Ramos (cell line): ENCODE results near the gene TRDN.

ENCODE experiments used
- in situ Hi-C: fragments of 300-500 bp; cut with MboI; formaldehyde crosslinking; loops from one replicate; pipeline ENCODE4 v1.14.3; 2022; ENCODE audit warnings: low sequenced_read_pairs; ENCODE audit not compliant: unreplicated experiment

TRDN gene

DNA sequence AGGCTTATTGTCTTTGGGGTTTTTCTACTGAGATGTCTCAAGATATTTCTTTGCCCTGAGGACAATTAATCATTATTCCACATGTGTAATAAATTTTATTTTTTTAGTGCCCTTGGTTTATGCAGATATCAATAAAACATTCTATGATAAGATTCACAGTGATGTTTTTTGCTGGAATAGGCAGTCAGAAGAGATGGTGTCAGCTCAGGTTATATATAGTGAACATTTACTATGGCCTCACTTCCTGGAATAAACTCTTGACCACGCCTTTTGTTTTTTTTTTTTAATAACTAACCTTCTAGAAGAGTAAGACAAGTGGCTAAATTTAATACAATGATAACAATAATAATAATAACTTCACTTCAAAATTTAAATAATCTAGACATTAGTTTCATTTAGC lies 209.7 kb downstream of the TRDN start:
- in situ Hi-C loops: no loop called here

- in situ Hi-C loops: no loop called here
Measured at GRCh38 chr6:123423130-123423529, 213.6 kb downstream of the TRDN start.

- in situ Hi-C loops: no loop called here
Measured at GRCh38 chr6:123420512-123420911, 216.2 kb downstream of the TRDN start.

DNA sequence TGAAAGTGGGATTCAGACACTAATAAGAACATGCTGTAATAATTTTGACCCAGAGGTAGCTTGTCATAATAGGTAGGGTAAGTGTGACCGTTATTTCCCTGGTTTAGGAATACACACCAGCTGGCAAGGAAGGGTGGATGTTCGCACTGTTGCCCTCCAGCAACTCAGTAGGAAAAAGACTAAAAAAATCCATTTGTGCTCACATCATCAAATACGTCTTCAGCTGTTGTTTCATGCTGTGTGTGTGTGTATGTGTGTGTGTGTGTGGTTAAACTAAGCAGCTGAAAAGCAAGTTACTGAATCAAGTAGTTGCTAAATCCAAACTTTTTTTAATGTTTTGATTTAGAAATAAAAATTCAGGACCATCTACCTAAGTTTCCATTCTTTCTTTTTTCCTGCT lies 218.7 kb downstream of the TRDN start:
- in situ Hi-C loops: no loop called here

- in situ Hi-C loops: no loop called here
Measured at GRCh38 chr6:123417535-123417934, 219.2 kb downstream of the TRDN start.

DNA sequence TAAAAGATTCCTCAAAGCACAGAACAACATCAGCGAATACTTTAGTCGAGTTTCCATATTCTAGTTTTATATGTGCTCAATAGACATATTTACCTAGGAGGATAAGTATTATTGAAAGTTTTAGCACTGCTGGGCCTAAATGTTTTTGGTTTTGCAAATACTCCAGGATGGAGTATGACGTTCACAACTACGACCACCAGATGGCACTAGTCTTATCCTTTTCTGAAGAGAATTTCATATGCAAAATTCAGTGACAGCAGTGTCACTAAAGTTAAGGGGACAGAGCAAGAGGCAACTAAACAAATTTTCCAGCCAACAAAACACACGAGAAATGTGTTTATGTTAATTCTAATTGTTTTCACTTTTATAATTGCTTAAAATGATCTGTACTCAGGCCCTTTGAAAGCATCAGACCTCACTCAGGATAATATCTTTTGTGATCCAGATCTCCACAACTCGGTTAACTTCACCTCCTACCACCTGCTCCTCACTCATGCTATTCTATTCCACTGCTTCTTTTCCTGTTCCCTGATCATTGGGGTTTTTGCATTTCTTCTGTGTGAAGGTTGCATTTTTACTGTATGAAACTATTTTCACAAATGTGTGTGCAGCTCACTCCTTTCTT lies 220.8 kb downstream of the TRDN start:
- in situ Hi-C loops: no loop called here

DNA sequence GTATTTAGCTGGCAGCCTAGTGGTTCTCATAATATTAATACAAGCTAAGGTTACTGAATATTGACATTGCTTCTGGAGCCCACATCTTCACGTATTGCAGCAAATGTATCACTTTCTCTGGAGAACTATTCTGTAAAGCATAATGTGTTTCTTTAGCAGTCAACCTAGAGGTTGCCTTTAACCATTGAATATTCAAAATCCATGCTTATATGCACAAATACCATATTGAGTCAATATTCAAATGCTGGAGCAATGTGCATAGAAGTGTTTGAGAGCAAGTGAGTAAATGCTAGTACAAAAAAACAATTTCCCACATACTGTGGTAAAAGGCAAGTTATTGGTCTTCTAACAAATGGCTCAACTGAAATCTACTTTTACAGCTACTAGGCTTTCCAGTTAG lies 231.8 kb downstream of the TRDN start:
- in situ Hi-C loops: no loop called here

- in situ Hi-C loops: no loop called here
Measured at GRCh38 chr6:123402052-123402451, 234.7 kb downstream of the TRDN start.

GRCh38 chr6:123398072-123398471 lies 238.7 kb downstream of the TRDN start:
- in situ Hi-C loops: no loop called here

DNA sequence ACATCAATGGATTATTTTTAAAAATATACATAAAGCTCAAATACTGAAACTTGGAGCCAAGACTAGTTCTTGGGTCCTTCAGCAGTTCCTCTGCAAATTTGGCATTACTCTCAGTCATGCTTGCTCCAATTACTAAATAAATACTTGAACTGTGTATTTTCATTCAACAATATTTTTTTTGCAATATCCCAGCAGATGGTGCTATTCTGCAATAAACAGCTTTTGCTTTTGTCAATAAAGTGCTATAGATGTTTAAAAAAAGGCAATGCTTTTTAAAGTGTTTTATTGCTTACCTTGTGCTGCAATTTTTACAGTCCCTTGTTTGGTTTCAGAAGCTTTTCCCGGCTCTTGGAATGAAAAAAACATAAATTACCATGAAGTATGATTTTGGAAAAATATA lies 243.4 kb downstream of the TRDN start:
- in situ Hi-C loops: no loop called here

GRCh38 chr6:123383718-123384117 lies 253.0 kb downstream of the TRDN start:
- in situ Hi-C loops: no loop called here

GRCh38 chr6:123380257-123380656 lies 256.5 kb downstream of the TRDN start:
- in situ Hi-C loops: no loop called here

GRCh38 chr6:123372737-123373136 lies 264.0 kb downstream of the TRDN start:
- in situ Hi-C loops: no loop called here

GRCh38 chr6:123363912-123364311 lies 272.8 kb downstream of the TRDN start:
- in situ Hi-C loops: no loop called here

- in situ Hi-C loops: no loop called here
Measured at GRCh38 chr6:123360359-123360758, 276.4 kb downstream of the TRDN start.

- in situ Hi-C loops: no loop called here
Measured at GRCh38 chr6:123352705-123353104, 284.0 kb downstream of the TRDN start.

- in situ Hi-C loops: no loop called here
Measured at GRCh38 chr6:123352279-123352678, 284.5 kb downstream of the TRDN start.

- in situ Hi-C loops: no loop called here
Measured at GRCh38 chr6:123343836-123344235, 292.9 kb downstream of the TRDN start.

DNA sequence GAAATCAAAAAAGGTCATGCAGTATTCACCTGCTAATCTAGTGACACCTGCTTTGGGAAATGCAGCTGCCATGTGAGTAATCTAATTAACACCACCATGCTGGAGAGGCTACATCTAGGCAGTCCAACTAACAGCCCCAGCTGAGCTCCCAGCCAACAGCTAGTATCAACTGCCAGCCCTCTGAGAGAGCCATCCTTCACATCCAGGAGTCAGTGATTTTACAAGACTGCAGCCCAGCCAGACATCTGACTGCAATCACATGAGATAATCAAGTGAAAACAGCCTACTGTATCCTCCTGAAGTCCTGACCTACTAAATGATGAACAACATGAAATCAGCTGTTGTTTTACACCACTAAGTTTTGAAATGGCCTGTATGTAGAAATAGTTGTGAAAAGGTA lies 298.4 kb downstream of the TRDN start:
- in situ Hi-C loops: no loop called here

GRCh38 chr6:123333000-123333756 lies 303.6 kb downstream of the TRDN start:
- in situ Hi-C loops: no loop called here

GRCh38 chr6:123332070-123332469 lies 304.7 kb downstream of the TRDN start:
- in situ Hi-C loops: no loop called here

GRCh38 chr6:123329337-123329736 lies 307.4 kb downstream of the TRDN start:
- in situ Hi-C loops: no loop called here
